Fibroblast of pulmonary artery (primary cell): ENCODE measurements around the gene FAAH.

Experiments used
- DNase-seq: peaks from one replicate; pipeline ENCODE4 v3.0.0-alpha.2; 2010; ENCODE audit warnings: low read depth
- H3K4me3 ChIP-seq: replicated peaks from 2 replicates; pipeline ENCODE4 v1.5.1; 2011; ENCODE audit warnings: low read depth, mild to moderate bottlenecking, control low read depth, low read length, moderate library complexity
- TF ChIP-seq, protein P1 (sequence below): IDR thresholded peaks from 2 replicates; pipeline ENCODE4 v1.5.1; 2011; ENCODE audit warnings: mild to moderate bottlenecking, control low read depth, low read length, inconsistent platforms; ENCODE audit errors: missing control alignments

The FAAH gene

DNA sequence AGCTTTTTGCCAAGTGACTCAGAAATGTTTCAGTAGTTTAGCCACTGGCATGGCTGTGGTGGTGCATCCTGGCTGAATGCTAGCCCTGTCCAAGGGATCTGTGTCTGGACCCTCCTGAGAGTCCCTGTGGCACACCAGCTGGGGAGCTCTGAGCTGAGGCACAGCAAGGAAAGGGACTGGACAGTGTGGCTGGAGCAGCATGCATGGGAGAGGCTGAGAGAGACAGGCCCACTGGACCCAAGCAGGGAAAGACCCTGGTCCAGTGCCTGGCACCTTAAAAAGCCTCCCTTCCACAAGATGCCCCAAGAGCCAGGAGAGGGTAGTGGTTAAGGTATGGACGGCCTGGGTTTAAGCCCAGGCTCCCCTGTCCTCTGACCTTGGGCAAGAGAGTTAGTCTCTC is 35.3 kb downstream of the FAAH start:
- TF ChIP-seq, protein P1, sequence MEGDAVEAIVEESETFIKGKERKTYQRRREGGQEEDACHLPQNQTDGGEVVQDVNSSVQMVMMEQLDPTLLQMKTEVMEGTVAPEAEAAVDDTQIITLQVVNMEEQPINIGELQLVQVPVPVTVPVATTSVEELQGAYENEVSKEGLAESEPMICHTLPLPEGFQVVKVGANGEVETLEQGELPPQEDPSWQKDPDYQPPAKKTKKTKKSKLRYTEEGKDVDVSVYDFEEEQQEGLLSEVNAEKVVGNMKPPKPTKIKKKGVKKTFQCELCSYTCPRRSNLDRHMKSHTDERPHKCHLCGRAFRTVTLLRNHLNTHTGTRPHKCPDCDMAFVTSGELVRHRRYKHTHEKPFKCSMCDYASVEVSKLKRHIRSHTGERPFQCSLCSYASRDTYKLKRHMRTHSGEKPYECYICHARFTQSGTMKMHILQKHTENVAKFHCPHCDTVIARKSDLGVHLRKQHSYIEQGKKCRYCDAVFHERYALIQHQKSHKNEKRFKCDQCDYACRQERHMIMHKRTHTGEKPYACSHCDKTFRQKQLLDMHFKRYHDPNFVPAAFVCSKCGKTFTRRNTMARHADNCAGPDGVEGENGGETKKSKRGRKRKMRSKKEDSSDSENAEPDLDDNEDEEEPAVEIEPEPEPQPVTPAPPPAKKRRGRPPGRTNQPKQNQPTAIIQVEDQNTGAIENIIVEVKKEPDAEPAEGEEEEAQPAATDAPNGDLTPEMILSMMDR = no peak
- no peak for DNase-seq
- no peak overlapping the region for H3K4me3 ChIP-seq

DNA sequence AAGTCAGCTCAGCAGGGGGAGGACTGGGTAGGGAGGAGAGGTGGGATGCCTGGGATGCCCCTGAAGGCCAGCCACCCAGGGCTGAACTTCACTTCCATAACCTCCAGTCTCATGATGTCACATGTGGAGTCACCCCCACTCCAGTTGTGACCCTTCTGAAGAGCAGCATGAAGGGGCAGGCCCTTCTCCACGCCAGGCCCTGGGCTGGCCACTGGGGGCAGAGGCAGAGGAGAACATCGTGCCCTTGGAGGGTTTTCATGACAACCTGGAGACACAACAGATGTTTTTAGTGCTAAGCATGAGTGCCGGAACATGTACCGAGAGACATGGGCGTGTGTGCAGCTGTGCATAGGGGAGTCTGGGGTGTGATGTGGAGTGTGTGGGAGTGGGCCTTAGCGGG is 37.6 kb downstream of the FAAH start:
- TF ChIP-seq, protein P1 = no peak
- no peak overlapping the region for H3K4me3 ChIP-seq
- no peak for DNase-seq

DNA sequence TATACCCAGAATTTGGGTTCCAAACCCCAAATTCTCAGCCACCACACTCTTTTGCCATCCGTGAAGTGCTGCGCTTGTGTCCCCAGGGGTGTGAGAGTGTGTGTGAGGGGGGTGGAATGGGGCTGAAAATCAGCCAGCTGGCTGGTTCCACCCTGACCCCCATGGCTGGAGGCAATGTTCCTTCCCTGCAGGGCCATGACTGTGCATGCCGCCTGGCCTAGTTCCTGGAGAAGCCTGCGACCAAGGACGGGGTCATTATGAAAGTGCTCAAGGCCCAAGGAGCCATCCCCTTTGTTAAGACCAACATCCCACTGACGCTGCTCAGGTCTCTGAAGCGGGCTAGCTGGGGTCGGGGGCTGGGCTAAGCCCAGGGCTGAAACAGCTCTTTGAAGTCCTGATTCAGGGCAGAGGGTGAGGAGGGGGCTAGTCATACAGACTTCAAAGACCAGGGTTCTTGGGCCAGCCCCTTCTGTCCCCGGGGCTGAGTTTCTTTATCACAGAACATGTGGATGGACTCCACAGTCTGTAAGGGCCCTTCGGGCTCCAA is 38.7 kb downstream of the FAAH start:
- H3K4me3 ChIP-seq = no peak overlapping the region
- no peak for DNase-seq
- TF ChIP-seq, protein P1 = no peak

DNA sequence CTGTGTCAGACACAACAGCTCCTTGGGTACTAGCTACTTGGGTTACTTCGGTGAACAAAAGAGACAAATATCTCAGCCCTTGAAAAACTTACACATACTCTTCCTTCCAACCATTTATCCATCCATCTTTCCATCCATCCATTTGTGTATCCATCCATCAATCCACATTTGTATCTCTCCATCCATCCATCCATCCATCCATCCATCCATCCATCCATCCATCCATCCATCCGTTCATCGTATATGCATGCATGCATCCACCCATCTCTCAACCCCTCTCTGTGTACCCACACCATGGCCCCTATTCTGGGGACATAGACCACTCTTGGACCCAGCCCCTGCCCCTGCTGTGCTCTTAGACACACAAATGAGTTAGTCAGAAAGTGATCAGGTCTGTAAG is 40.2 kb downstream of the FAAH start:
- DNase-seq = no peak
- TF ChIP-seq, protein P1 = no peak
- H3K4me3 ChIP-seq = no peak overlapping the region

DNA sequence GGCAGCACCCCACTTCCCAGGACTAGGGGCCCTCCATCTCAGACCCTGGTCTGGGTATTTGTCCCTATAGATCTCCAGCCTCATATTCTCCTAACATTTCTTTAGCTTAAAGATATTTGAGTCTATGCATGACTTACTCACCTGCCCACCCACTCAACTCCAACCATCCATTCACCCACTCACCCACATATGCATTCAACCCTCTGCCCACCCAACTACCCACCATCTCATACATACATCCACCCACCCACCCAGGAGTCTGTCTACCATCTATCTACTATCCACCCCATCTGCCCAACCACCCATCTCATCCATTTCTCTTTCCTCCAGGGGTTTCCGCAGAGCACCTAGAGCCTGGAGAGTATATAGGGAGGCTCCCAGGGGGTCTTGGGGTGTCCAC is 42.7 kb downstream of the FAAH start:
- TF ChIP-seq, protein P1 = no peak
- no peak overlapping the region for H3K4me3 ChIP-seq
- no peak for DNase-seq

DNA sequence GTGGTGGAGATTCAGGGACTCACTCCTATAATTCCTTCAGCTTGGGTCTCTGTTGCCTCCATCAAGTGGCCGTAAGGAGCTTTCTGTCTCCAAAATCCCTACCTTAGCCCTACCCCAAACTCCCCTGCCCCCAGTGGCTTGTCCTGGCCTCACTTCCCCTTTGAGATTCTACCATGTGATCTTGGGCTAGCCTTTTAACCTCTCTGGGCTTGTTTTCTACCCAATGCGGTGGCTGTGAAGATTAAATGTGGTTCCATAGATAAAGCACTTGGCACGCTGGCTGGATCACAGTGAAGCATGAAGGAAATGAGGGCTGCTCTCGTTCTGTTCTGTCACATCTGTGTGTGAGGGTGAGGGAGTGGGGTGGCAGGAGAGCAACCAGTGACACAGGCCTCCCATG is 43.6 kb downstream of the FAAH start:
- H3K4me3 ChIP-seq = no peak overlapping the region
- TF ChIP-seq, protein P1 = no peak
- no peak for DNase-seq

DNA sequence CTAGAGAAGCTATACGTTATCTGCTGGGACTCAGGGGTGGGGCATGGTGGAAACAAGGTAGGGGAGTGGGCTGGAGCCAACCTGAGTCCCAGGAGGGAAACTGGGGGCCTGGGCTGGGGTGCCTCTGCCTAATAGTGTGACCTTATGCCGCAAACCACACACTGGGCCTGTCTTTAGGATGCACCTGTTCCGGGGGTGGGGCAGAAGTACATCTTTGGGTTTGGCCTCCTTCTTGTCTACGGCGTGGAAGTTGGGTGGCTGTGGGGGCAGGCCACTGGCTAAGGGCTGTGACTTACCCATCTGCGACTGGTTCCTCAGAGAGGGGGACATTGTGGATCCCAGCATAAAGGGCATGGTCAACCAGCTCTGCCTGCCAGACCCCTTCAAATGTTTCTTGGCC is 44.2 kb downstream of the FAAH start:
- TF ChIP-seq, protein P1 = no peak
- no peak for DNase-seq
- H3K4me3 ChIP-seq = no peak overlapping the region
